ENCODE data around the gene UPK3A.

GRCh38 chr22:45235851-45236342 lies 48.9 kb upstream of the UPK3A start:
- TF ChIP-seq EZH2 (IDR thresholded peaks at IDR 0.05; ENCODE audit: insufficient read depth, low read length) (no peak), CTCF (IDR thresholded peaks at IDR 0.05; ENCODE audit: insufficient read depth, low read depth, low read length) (no peak)
